GM12865 (cell line): ENCODE results near the gene TMCC1.
A peak's percentile ranks its signal among the peaks of the same experiment; 100 is the strongest.

Source experiments
- DNase-seq: peaks from one replicate; pipeline ENCODE4 v3.0.0; 2010; ENCODE audit warnings: low read depth
- H3K4me3 ChIP-seq: 2 replicates; pipeline ENCODE4 v1.5.1; 2011; ENCODE audit warnings: mild to moderate bottlenecking, low read depth, low read length, control low read depth
- CTCF ChIP-seq: IDR thresholded peaks from 2 replicates; pipeline ENCODE4 v1.5.1; 2011; ENCODE audit warnings: low read length, control low read depth, low read depth, inconsistent platforms; ENCODE audit not compliant: insufficient read depth; ENCODE audit errors: missing control alignments

TMCC1 gene

GRCh38 chr3:129824926-129825541, 68.5 kb downstream of the TMCC1 start:
- DNase-seq: peak; percentile 74
- peak; percentile 63 for TF ChIP-seq CTCF
- H3K4me3 ChIP-seq: no peak overlapping the region

GRCh38 chr3:129822679-129823078, 70.8 kb downstream of the TMCC1 start:
- peak; percentile 6 for DNase-seq
- no peak for TF ChIP-seq CTCF
- no peak overlapping the region for H3K4me3 ChIP-seq

GRCh38 chr3:129822241-129822640, 71.3 kb downstream of the TMCC1 start:
- no peak for TF ChIP-seq CTCF
- DNase-seq: no peak
- no peak overlapping the region for H3K4me3 ChIP-seq

DNA sequence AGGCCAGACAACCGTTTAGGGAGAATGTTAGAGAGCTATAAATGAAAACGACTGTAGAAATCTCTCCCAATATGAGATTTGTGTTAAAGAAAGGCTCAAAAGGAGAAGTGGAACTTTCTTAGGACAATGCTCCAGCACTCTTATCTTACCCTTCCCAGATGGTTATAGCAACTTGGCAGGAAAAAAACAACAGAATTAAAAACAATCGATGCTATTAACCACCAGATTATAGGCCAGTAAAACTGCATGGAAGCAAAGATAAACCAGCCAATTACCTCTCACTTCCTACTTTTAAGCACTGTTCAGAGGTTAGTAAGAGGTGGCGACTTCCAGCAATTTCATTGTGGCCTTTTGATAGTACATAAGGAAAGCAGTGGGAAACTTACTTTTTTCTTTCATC, 72.9 kb downstream of the TMCC1 start:
- no peak for DNase-seq
- no peak for TF ChIP-seq CTCF

DNA sequence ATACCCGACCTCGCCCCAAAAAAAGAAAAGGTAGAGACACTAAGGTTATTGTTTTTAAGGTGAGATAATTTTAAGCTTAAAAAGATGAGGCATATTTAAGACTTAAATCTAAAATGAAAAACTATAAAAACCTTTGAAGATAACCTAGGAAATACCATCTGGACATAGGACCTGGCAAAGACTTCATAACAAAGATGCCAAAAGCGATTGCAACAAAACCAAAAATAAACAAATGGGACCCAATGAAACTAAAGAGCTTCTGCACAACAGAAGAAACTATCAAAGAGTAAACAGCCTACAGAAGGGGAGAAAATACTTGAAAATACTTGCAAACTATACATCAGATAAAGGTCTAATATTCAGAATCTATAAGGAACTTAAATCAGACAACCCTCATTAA, 80.9 kb downstream of the TMCC1 start:
- TF ChIP-seq CTCF: no peak
- H3K4me3 ChIP-seq: no peak overlapping the region
- no peak for DNase-seq

More for the DNA sequence above, 72.9 kb downstream of the TMCC1 start:
- no peak overlapping the region for H3K4me3 ChIP-seq

GRCh38 chr3:129809297-129809696, 84.2 kb downstream of the TMCC1 start:
- no peak overlapping the region for H3K4me3 ChIP-seq
- no peak for DNase-seq
- TF ChIP-seq CTCF: no peak

DNA sequence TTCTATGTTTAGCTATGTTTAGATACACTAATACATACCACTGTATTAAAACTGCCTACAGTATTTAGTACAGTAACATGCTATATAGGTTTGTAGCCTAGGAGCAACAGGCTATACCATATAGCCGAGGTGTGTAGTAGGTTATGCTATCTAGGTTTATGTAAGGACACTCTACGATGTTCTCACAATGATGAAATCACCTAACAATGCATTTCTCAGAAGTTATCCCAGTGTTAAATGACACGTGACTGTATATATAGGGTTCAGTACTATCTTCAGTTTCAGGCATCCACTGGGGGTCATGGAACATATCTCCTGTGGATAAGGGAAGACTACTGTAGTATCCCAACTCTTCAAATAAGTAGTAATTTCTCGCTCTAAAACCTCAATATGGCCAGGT, 97.4 kb downstream of the TMCC1 start:
- no peak for TF ChIP-seq CTCF
- no peak for DNase-seq
- H3K4me3 ChIP-seq: no peak overlapping the region
